GM21529 (cell line): ENCODE measurements around the gene IER3IP1.
"Not testable (repeated sequence)": the region's sequence is repeated elsewhere in the genome, so short reads cannot be mapped to it uniquely, and the experiment has no call there.

Experiments used
- ATAC-seq: cut with Tn5 transposase; IDR thresholded peaks from one replicate; pipeline ENCODE4 v1.9.1; 2021; ENCODE audit not compliant: unreplicated experiment

IER3IP1 gene

DNA sequence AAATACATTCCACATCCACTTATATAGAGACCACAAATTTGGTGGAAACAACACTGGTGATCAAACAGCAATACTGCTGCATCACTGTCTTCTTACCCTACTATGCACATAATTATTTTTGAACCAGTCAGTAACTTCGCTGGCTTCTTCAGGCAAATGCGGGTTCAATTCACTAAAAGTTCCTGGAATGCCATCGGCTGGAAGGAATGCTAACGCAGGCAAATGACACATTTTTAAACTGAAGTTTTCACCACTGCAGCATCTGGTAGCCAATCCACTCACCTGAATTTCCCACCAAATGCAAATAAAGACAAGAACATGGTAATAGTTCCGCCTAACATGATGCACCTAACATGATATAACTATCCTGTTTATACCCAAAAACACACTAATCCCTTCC is 15.9 kb downstream of the IER3IP1 start:
- ATAC-seq = no peak

DNA sequence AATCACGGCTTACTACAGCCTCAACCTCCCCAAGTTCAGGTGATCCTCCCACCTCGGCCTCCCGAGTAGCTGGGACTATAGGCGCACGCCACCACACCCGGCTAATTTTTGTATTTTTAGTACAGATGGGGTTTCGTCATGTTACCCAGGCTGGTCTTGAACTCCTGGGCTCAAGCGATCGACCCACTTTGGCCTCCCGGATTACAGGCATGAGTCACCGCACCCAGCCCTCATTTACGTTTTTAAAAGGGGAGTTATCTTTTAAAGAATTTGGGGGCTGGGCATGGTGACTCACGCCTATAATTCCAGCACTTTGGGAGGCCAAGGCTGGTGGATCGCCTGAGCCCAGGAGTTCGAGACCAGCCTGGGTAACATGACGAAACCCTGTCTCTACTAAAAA is 17.8 kb downstream of the IER3IP1 start:
- not testable (repeated sequence) for ATAC-seq

DNA sequence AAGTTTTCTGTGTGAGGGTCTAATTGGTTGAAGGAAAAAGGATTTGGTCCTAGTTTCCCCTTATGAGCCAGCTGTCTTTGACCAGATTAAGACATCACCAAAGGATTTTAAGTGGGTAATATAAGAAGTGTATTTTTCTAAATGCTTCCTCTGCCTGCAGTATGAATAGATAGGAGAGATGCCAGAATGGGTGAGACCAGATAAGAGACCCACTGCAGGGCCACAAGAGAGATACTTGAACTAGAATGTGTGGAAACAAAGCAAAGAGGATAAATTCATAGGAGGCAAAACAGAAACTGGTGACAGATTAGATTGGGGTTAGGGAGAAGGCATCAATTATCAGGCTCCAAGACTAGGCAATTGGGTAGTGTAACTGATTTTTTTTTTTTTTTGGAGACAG is 24.7 kb downstream of the IER3IP1 start:
- ATAC-seq = no peak

DNA sequence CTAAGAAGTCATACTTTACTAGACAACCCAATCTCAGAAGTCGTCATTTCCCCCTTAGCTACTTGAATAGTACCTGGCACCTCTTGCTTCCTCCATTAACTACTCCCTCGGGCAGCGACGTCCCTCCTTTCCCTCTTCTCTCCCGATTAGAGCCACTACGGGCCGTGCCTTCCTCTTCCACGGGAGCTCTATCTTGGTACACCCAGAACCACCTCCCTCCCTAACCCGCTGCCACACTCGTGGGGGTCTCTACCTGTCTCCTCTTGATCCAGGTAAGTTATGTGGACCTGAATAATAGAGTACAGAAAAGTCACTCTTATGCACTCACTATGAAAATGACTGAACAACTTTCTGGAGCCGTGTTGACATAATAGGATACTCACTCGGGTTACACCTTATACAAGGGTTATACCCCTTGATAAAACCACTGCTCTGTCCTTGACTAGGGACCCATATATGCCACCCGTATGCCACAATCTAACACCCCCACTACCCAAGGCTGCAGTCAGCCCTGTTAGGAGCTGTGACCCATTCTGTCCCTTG is 25.3 kb downstream of the IER3IP1 start:
- peak; percentile 24 for ATAC-seq

DNA sequence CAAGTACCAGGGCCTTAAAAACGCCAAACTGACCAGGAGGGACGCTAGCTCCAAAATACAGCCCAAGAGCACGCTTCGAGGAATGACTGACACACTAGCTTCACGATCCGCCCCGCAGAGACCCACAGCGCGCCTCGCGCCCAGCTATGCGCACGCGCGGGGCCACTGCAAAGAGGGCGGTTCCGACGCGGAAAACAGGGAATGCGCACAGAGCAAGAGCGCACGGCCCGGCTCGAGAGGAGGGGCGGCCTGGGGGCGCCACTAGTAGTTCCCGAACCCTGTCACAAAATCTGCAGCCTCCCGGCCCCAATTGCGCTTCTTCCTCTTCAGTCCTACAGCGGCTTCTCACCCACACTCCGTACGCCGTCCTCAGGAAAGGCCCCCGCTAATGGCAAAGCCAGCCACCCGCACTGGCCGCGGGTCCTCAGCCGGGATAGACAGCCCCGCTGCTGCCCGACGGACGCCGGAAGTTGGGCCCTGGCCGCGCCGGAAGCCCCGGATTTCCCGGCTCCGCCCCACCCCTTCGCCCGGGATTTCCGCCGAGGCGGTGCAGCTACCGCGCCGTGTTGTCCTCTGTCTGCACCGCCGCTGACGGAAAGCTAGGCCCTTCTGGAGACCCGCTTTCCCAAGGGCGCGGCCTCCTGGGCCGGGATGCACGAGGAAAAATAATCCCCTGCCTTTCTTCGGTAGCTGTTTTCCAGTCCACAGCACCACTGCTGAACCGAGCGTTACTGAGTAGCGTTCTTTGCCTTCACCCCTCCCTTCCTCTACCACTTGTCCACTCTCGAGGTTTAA is 25.9 kb downstream of the IER3IP1 start, which contains the start of gene HDHD2:
Gene HDHD2, minus strand, starts transcription at position 472 of the 795 bp plus-strand sequence. CDS start 14,061 bp downstream, outside the sequence.
- peak; percentile 88 for ATAC-seq

DNA sequence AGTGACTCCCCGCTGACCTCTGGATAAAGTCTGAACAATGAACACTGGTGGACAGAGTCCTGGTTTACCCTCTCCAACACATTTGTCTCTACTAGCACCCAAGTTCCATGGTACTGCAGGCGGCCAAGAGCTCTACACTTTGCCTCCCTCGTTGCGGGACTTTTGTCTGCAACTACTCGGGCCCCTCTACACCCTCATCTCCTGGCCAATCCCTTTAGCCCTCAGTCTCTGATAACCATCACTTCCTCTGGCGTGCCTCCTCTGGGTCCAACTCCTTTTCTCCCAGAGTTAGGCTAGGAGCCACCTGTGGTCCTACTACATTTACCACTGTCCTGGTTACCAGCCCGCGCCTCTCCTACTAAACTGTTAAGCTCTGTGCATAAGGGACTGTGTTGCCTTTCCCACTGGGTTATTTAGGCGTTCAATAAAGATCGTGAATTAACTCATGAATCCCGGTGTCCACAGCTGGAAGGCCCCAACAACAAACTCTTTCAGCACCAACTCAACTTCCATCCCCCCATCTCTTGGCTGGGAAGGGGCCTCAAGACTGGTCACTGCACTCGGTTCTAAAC is 26.6 kb downstream of the IER3IP1 start:
- ATAC-seq = no peak

DNA sequence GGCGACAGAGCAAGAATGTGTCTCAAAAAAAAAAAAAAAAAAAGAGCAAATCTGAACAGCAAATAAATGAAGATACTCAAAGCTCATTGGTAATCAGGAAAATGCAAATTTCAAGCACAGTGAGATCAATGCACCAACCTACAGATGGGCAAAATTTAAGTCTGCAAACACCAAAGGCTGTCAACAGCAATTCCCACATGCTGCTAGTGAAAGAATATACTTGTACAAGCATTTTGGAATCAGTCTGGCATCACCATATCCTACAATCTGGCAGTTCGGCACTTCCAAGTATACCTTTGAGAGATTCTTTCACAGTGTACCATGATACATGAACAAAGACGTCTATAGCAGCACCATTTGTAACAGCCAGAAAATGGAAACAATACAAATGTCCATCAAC is 30.0 kb downstream of the IER3IP1 start:
- no peak for ATAC-seq

DNA sequence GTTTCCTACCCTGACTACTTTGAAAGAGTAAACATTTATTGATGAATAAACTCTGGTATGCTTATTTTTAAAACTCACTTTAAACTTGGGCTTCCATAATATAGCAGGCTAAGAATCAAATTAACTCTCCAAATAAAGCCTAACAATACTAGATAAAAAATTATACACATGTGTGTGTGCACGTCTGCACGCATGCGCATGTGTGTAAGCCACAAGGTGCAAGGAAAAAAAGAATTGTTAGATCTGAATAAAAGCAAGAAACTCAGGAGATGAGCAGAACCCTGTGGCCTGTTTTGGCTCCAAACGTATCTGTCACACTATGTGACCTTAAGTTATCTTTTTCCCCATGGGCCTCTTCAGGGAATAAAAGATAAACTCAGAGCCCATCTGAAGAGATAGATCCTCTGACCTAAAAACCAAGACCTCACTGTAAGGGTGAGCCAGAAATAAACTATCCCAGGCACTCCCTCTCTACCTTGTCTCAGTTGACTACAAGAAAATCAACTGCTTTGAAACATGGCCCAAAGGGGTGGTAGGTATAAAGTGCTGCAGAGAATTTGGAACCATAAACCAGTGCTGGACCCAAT is 32.2 kb downstream of the IER3IP1 start:
- ATAC-seq = no peak

DNA sequence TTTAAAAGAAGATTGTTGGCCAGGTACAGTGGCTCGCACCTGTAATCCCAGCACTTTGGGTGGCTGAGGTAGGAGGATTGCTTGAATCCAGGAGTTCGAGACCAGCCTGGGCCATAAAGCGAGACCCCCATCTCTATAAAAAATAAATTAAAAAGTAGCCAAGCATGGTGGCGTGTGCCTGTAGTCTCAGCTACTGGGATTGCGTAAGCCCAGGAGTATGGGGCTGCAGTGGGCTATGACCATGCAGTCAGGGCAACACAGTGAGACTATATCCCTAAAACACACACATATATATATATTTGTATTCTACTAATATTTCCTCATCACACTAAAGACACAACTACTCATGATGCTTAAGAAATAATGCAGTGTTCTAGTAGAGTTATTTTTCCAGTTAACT is 33.0 kb downstream of the IER3IP1 start:
- no peak for ATAC-seq

DNA sequence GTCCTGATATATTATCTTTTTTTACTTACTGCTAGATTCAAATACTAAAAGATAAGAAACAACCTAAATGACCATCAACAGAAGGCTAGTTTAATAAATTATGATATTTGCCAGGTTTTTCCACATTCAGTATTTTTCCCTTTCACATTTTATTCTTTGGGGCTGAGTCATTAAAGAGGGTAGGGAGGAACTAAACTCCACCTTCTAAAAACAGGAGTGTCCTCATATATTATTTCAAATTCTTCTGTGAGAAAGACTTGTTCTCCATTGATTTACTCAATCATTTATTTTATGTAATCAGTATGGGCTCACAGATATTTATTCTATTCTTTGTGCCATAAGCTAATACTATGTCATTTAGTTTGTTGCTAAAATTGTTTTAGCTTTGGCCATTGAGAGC is 34.9 kb downstream of the IER3IP1 start:
- no peak for ATAC-seq

DNA sequence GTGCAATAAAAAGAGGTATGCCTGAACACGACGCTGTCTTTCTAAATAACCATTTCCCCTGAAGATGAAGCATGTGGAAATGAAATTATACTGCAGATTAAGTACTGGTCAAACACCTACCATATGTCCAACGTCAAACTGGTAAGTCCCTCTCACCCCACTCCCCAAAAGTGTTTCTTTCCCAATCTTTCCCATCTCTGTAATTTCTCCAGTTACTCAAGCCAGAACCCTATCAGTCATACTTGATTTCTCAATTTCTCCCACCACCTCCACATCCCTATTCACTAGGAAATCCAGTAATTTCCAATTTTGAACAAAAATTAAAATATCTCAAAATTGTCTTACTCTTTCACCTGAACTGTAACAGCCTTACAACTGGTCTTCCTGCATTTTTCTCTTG is 55.0 kb downstream of the IER3IP1 start:
- ATAC-seq = no peak

DNA sequence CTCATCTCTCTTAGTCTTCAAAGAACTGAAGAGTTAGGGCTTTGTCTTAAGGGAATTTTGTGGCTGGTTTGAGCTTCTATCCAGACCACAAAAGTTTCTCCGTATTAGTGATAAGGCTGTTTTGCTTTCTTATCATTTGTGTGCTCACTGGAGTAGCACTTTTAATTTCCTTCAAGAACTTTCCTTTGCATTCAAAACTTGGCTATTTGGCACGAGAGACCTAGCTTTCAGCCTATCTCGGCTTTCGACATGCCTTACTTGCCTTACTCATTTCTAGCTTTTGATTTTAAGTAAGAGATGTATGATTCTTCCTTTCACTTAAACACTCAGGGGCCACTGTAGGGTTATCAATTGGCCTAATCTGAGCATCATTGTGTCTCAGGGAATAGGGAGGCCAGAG is 55.7 kb downstream of the IER3IP1 start:
- peak; percentile 99 for ATAC-seq

DNA sequence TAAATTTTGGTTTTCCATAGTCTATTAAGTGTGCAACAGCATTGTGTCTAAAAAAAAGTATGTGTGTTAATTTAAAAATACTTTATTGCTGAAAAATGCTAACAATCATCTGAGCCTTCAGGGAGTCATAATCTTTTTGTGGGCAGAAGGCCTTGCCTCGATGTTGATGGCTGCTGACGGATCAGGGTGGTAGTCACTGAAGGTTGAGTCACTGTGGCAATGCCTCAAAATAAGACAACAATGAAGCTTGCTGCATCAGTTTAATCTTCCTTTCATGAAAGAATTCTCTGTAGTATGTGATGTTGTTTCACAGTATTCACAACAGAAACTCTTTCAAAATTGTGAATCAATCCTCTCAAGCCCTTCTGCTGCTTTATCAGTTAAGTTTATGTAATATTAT is 57.2 kb downstream of the IER3IP1 start:
- ATAC-seq = no peak

DNA sequence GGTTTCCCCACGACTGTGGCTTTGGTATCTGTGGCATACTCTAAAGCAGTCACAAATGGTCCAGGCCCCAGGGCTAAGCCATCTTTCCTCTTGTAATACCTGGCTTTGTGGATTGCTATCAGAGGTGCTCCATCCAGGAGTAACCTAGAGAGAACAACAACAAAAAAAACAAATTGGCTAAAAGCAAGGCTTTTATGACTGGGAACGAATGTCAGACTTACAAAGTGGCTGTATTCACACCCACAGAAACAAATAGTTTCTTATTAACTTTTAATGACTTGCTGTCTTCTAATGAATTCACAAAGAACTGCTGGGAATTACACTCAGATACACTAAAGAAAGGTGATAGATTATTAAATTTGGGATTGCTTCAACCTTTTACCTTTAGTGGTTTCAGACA is 61.0 kb downstream of the IER3IP1 start:
- ATAC-seq = no peak

DNA sequence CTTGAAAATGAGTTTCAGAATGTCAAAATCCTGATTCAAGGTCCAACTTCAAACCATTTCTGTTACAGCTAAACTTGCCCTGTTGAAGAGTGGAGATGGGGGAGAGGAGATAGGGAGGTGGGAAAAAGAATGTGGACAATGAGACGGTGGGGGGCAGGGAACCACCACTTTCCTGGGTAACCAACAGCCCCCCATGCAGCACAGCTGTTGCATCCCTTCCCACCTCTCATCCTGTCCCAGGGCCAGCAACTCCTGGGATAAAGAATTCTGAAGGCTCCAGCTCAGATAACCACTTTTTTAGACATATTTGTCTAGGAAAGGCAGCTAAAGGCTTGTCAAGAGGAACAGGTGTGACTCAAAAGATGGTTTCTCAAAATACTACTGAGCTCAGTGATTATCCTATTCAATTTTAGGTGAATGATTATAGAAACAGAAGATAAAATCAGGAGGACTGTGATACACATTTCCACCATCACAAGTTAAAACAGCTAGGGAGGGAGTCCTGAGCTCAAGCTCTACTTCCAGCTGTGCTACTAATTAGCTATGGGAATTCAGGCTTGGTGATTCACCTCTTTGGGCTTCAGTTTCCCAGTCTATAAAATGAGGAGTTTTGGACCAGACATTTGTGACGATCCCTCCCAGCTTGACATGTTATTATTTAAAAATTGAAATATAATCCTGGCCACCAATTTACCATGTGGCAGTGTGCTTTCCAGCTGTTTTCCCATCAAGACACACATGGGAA is 62.2 kb downstream of the IER3IP1 start:
- no peak for ATAC-seq

DNA sequence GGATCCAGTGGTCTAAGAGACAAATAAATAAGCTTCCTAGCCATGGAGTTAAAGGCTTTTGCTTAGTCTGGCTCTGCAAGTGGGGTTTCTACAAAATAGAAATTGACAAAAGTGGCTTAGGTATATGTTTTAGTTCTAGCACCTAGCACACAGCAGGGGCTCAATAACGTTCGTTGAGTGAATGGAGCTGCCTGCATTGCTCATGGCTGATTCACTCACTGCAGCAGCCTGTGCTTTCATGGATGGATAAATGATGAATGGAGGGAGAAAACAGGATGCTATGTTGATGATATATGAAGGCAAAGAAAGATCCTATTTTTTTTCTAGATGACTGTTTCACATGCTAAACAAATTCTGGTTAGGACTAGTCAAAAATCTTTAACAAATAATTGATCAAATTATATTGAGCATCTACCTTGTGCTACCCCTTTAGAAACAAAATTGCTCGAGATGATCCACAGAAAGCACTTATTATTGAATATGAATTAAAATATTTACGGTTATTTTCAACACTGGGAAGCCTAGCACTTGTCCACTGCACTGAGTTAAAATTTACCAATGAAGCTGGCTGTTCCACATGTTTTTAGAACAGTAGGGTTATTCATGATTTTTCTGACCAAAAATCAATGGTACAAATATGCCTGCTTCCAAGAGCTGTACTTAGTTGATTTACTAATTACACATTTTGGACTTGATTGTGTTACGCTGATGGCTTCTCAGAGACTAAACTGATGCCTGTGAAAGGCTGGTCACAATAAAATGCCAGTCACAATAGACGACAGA is 65.5 kb downstream of the IER3IP1 start:
- ATAC-seq = no peak

DNA sequence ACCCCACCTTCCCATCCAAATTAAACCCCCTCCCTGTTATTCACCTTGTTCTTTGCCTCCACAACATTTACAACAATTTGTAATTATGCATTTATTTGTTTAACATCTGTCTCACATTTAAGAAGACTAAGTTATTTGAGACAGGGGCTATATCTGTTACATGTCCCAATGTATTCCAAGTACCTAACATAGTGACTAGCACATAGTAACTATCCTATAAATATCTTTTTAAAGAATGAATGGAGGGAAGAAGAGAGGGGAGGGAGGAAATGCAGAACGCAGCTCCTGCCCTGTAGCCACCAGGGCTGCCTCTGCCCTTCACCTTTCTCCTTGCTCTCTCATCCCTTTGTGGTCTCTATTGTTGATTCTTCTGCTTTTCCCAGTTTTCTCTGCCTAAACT is 66.4 kb downstream of the IER3IP1 start:
- no peak for ATAC-seq

DNA sequence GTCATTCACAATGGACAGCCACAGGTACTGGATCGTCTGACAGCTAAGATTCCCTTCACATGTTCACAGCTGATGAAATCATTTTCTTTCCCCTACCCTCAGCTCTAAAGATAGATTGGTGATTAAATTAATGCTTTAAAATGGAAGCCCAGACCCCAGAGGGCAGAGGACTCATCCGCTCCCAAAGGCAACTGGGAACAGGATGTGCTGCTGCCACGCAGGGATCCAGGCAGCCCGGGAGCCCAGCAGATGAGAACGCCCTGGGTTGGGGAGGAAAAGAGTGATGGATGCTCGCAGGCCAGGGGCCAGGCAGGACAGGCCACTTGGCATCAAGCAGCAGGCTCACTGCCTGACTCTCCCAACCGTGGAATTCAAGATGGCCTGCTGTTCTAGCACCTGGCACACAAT is 67.2 kb downstream of the IER3IP1 start:
- ATAC-seq = no peak

DNA sequence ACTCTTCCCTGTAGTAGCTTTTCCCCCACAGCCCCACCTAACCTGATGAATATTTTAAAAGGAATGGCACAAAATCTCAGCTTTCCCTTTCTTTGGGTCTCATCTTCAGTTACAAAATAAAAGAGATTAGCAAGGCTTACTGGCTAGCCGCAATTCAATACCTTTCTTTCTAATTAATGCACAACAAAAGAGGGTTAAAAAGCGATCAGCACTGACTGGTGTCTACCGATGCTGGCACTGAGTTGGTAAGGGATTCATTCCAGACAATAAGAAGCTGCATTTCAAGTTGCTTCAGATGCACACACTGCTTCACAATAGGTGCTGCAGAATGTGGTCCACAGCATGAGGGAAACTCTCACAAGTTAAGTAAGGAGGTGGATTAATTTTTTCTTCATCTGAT is 67.8 kb downstream of the IER3IP1 start:
- no peak for ATAC-seq
